HEK293 (cell line): ENCODE measurements around the gene NOB1.

Experiments used
- CTCF ChIA-PET: fragments of 350-600 bp; formaldehyde crosslinking; extraction: SDS; loops from one replicate; lab custom pipeline; 2021; ENCODE audit warnings: antibody characterized with exemption; lab: Yijun Ruan, JAX
- POLR2A ChIA-PET: fragments of 300-600 bp; formaldehyde crosslinking; extraction: SDS; loops from one replicate; lab custom pipeline; 2020; ENCODE audit warnings: antibody characterized with exemption, inconsistent platforms; lab: Yijun Ruan, JAX
- H3K27ac ChIP-seq: fragments of 200-500 bp; sonication (Bioruptor generic); 2 replicates; pipeline ENCODE4 v1.5.1; 2014; ENCODE audit warnings: low read depth, low read length, control low read depth, inconsistent platforms; ENCODE audit errors: extremely low read depth
- H3K36me3 ChIP-seq, 2 experiments: fragments of 200-500 bp in 1 of 2; sonication (Bioruptor generic) in 1 of 2; 1 replicate in 1 of 2; 2 replicates in 1 of 2; pipeline ENCODE4 v1.5.1; 2014 to 2017; ENCODE audit warnings: inconsistent platforms in 2 of 2, low read length in 2 of 2; ENCODE audit not compliant: control insufficient read depth in 2 of 2, insufficient read depth in 1 of 2
- H3K4me1 ChIP-seq: fragments of 200-500 bp; sonication (Bioruptor generic); 2 replicates; pipeline ENCODE4 v1.5.1; 2014; ENCODE audit warnings: mild to moderate bottlenecking, low read length, inconsistent platforms; ENCODE audit not compliant: control insufficient read depth, insufficient read depth
- H3K4me3 ChIP-seq: 2 replicates; pipeline ENCODE4 v1.5.1; 2011; ENCODE audit warnings: low read depth, mild to moderate bottlenecking, control low read depth, low read length, moderate library complexity
- H3K9me3 ChIP-seq: fragments of 200-500 bp; sonication (Bioruptor generic); 2 replicates; pipeline ENCODE4 v1.5.1; 2014; ENCODE audit warnings: low read depth, low read length, inconsistent platforms; ENCODE audit not compliant: control insufficient read depth, insufficient read depth
- GLI4 ChIP-seq: fragments of 450-650 bp; formaldehyde crosslinking; IDR thresholded peaks from 2 replicates; pipeline ENCODE4 v1.5.1; 2016; ENCODE audit warnings: missing biosample characterization, missing genetic modification characterization
- KLF7 ChIP-seq: fragments of 450-650 bp; formaldehyde crosslinking; IDR thresholded peaks from 2 replicates; pipeline ENCODE4 v1.5.1; 2016; ENCODE audit warnings: missing biosample characterization, missing genetic modification characterization, borderline replicate concordance
- KLF8 ChIP-seq: fragments of 450-650 bp; formaldehyde crosslinking; IDR thresholded peaks from 2 replicates; pipeline ENCODE4 v1.5.1; 2016; ENCODE audit warnings: missing biosample characterization, missing genetic modification characterization
- MEIS1 ChIP-seq: sonication (generic); formaldehyde crosslinking; IDR thresholded peaks from 2 replicates; pipeline ENCODE4 v1.8.1; 2022; ENCODE audit warnings: missing genetic modification reagents, mild to moderate bottlenecking, borderline replicate concordance
- SCRT1 ChIP-seq: fragments of 450-650 bp; formaldehyde crosslinking; IDR thresholded peaks from 2 replicates; pipeline ENCODE4 v1.5.1; 2016; ENCODE audit warnings: missing biosample characterization, missing genetic modification characterization, borderline replicate concordance
- SP2 ChIP-seq: fragments of 450-650 bp; formaldehyde crosslinking; IDR thresholded peaks from 2 replicates; pipeline ENCODE4 v1.5.1; 2016; ENCODE audit warnings: missing biosample characterization, missing genetic modification characterization
- ZBTB8A ChIP-seq: fragments of 450-650 bp; formaldehyde crosslinking; IDR thresholded peaks from 2 replicates; pipeline ENCODE4 v1.5.1; 2016; ENCODE audit warnings: missing biosample characterization, missing genetic modification characterization
- ZNF292 ChIP-seq: fragments of 450-650 bp; formaldehyde crosslinking; IDR thresholded peaks from 2 replicates; pipeline ENCODE4 v1.5.1; 2016; ENCODE audit warnings: low read depth, missing biosample characterization, missing genetic modification characterization, borderline replicate concordance
- ZNF354C ChIP-seq: fragments of 450-650 bp; formaldehyde crosslinking; IDR thresholded peaks from 2 replicates; pipeline ENCODE4 v1.5.1; 2016; ENCODE audit warnings: missing biosample characterization, missing genetic modification characterization, low read depth, borderline replicate concordance
- ZNF394 ChIP-seq: fragments of 450-650 bp; formaldehyde crosslinking; IDR thresholded peaks from 2 replicates; pipeline ENCODE4 v1.5.1; 2016; ENCODE audit warnings: missing biosample characterization, missing genetic modification characterization, mild to moderate bottlenecking, moderate library complexity, borderline replicate concordance
- ZNF433 ChIP-seq: fragments of 450-650 bp; formaldehyde crosslinking; IDR thresholded peaks from 2 replicates; pipeline ENCODE4 v1.5.1; 2016; ENCODE audit warnings: missing biosample characterization, missing genetic modification characterization, low read depth
- ZNF658 ChIP-seq: fragments of 450-650 bp; formaldehyde crosslinking; IDR thresholded peaks from 2 replicates; pipeline ENCODE4; 2016; ENCODE audit warnings: missing biosample characterization, missing genetic modification characterization
- ZNF837 ChIP-seq: fragments of 450-650 bp; formaldehyde crosslinking; IDR thresholded peaks from 2 replicates; pipeline ENCODE4 v1.5.1; 2016; ENCODE audit warnings: missing biosample characterization, missing genetic modification characterization
- ZSCAN23 ChIP-seq: fragments of 450-650 bp; formaldehyde crosslinking; IDR thresholded peaks from 2 replicates; pipeline ENCODE4 v1.5.1; 2016; ENCODE audit warnings: missing biosample characterization, missing genetic modification characterization
- ZXDB ChIP-seq: fragments of 450-650 bp; formaldehyde crosslinking; IDR thresholded peaks from 2 replicates; pipeline ENCODE4 v1.5.1; 2016; ENCODE audit warnings: missing biosample characterization, missing genetic modification characterization
- TF ChIP-seq, protein P1 (sequence below): fragments of 450-650 bp; formaldehyde crosslinking; IDR thresholded peaks from 2 replicates; pipeline ENCODE4 v1.5.1; 2016; ENCODE audit warnings: missing biosample characterization, missing genetic modification characterization, low read depth
- TF ChIP-seq, protein P2 (sequence below): fragments of 450-650 bp; formaldehyde crosslinking; IDR thresholded peaks from 2 replicates; pipeline ENCODE4 v1.5.1; 2016; ENCODE audit warnings: missing biosample characterization, missing genetic modification characterization
- TF ChIP-seq, protein P3 (sequence below): fragments of 450-650 bp; formaldehyde crosslinking; IDR thresholded peaks from 2 replicates; pipeline ENCODE4 v1.5.1; 2016; ENCODE audit warnings: missing biosample characterization, missing genetic modification characterization
- TF ChIP-seq, protein P4 (sequence below): fragments of 450-650 bp; formaldehyde crosslinking; IDR thresholded peaks from 2 replicates; pipeline ENCODE4 v1.5.1; 2016; ENCODE audit warnings: missing biosample characterization, missing genetic modification characterization

NOB1 gene

DNA sequence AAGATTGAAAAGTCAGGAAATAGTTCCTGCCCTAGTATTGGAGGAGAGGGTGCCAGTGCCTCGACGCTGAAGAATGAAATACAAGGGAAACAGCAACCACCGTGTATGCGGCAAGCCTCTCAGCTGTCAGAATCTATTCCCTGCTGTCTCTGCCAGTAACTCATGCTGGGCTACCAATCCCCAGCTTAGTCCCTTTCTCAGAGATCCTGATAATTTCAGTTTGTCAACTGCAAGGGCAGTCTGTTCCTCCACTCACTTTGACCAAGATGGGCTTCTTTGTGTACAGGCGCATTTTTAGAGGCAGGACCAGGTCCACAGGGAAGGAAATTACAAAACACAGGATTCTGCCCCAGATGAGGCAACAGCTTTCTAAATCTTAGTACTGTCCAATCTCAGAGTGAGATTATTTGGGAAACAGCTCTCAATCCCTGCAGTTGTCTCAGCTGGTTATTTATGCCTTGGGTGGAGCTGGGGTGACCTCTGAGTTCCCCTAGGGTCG, 29.7 kb downstream of the NOB1 start:
- POLR2A ChIA-PET = interaction anchor here (1.2 to 2.2 kb wide), 2 partner anchors 28 to 29 kb away, joined by 4 to 9 read pairs; partner anchors contain the start of gene NOB1
- TF ChIP-seq ZNF394 (no peak), ZNF658 (tag by site-specific recombination) (no peak), KLF8 (tag by site-specific recombination) (no peak), MEIS1 (CRISPR knock-in tag) (no peak), KLF7 (tag by site-specific recombination) (no peak), ZNF292 (tag by site-specific recombination) (no peak), ZNF433 (tag by site-specific recombination) (no peak), GLI4 (no peak), SP2 (tag by site-specific recombination) (no peak), ZXDB (no peak)
- TF ChIP-seq, protein P1, sequence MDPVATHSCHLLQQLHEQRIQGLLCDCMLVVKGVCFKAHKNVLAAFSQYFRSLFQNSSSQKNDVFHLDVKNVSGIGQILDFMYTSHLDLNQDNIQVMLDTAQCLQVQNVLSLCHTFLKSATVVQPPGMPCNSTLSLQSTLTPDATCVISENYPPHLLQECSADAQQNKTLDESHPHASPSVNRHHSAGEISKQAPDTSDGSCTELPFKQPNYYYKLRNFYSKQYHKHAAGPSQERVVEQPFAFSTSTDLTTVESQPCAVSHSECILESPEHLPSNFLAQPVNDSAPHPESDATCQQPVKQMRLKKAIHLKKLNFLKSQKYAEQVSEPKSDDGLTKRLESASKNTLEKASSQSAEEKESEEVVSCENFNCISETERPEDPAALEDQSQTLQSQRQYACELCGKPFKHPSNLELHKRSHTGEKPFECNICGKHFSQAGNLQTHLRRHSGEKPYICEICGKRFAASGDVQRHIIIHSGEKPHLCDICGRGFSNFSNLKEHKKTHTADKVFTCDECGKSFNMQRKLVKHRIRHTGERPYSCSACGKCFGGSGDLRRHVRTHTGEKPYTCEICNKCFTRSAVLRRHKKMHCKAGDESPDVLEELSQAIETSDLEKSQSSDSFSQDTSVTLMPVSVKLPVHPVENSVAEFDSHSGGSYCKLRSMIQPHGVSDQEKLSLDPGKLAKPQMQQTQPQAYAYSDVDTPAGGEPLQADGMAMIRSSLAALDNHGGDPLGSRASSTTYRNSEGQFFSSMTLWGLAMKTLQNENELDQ (tag by site-specific recombination) = no peak
- TF ChIP-seq, protein P2, sequence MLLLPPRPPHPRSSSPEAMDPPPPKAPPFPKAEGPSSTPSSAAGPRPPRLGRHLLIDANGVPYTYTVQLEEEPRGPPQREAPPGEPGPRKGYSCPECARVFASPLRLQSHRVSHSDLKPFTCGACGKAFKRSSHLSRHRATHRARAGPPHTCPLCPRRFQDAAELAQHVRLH (tag by site-specific recombination) = no peak
- TF ChIP-seq, all 188 proteins: peak for 0
- H3K36me3 ChIP-seq = no peaks in the 10 kb centered on the region
- no peak overlapping the region for H3K4me3 ChIP-seq
- no peaks in the 10 kb centered on the region; the same call in 1 of the 2 replicates for H3K4me1 ChIP-seq
- H3K9me3 ChIP-seq = no peaks in the 10 kb centered on the region
- H3K27ac ChIP-seq = no peak overlapping the region
- CTCF ChIA-PET = interaction anchor here (1.3 to 2.5 kb wide), 2 partner anchors 16 to 30 kb away, joined by 5 to 13 read pairs; partner anchors contain the start of gene NOB1

DNA sequence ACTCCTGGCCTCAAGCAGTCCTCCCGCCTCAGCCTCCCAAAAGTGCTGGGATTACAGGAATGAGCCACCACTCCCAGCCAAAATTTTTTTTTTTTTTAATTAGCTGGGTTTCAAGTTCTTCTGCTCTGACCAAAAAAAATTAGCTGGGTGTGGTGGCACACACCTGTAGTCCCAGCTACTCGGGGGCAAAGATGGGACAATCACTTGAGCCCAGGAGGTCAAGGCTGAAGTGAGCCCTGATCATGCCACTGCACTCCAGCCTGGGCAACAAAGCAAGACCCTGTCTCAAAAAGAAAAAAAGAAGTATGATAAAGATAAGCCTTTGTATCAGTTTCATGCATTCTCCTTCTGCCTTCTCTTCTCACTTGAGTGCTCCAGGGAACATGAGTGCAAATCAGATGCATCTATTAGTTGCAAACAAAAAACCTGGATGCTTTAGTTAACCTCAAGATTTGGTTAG, 30.3 kb downstream of the NOB1 start:
- Histone ChIP-seq H3K27ac (no peak overlapping the region), H3K4me3 (no peak overlapping the region), H3K36me3 (no peaks in the 10 kb centered on the region), H3K9me3 (no peaks in the 10 kb centered on the region), H3K4me1 (no peaks in the 10 kb centered on the region; the same call in 1 of the 2 replicates)
- TF ChIP-seq ZNF354C (tag by site-specific recombination) (no peak), ZBTB8A (no peak), ZSCAN23 (no peak), ZNF837 (tag by site-specific recombination) (no peak), SCRT1 (tag by site-specific recombination) (no peak)
- TF ChIP-seq, protein P3, sequence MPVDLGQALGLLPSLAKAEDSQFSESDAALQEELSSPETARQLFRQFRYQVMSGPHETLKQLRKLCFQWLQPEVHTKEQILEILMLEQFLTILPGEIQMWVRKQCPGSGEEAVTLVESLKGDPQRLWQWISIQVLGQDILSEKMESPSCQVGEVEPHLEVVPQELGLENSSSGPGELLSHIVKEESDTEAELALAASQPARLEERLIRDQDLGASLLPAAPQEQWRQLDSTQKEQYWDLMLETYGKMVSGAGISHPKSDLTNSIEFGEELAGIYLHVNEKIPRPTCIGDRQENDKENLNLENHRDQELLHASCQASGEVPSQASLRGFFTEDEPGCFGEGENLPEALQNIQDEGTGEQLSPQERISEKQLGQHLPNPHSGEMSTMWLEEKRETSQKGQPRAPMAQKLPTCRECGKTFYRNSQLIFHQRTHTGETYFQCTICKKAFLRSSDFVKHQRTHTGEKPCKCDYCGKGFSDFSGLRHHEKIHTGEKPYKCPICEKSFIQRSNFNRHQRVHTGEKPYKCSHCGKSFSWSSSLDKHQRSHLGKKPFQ (tag by site-specific recombination) = no peak
- TF ChIP-seq, protein P4, sequence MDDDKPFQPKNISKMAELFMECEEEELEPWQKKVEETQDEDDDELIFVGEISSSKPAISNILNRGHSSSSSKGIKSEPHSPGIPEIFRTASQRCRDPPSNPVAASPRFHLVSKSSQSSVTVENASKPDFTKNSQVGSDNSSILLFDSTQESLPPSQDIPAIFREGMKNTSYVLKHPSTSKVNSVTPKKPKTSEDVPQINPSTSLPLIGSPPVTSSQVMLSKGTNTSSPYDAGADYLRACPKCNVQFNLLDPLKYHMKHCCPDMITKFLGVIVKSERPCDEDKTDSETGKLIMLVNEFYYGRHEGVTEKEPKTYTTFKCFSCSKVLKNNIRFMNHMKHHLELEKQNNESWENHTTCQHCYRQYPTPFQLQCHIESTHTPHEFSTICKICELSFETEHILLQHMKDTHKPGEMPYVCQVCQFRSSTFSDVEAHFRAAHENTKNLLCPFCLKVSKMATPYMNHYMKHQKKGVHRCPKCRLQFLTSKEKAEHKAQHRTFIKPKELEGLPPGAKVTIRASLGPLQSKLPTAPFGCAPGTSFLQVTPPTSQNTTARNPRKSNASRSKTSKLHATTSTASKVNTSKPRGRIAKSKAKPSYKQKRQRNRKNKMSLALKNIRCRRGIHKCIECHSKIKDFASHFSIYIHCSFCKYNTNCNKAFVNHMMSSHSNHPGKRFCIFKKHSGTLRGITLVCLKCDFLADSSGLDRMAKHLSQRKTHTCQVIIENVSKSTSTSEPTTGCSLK = no peak
- CTCF ChIA-PET = interaction anchor here (0.9 to 2.5 kb wide), 3 partner anchors 14 to 30 kb away, joined by 4 to 13 read pairs (median 5); partner anchors contain the start of gene NOB1
- POLR2A ChIA-PET = interaction anchor here (1.2 kb wide), 1 partner anchor 29 kb away, joined by 4 read pairs; no protein-coding TSS in a partner anchor
